ENCODE measurements around the gene OR2F1.

The OR2F1 gene

DNA sequence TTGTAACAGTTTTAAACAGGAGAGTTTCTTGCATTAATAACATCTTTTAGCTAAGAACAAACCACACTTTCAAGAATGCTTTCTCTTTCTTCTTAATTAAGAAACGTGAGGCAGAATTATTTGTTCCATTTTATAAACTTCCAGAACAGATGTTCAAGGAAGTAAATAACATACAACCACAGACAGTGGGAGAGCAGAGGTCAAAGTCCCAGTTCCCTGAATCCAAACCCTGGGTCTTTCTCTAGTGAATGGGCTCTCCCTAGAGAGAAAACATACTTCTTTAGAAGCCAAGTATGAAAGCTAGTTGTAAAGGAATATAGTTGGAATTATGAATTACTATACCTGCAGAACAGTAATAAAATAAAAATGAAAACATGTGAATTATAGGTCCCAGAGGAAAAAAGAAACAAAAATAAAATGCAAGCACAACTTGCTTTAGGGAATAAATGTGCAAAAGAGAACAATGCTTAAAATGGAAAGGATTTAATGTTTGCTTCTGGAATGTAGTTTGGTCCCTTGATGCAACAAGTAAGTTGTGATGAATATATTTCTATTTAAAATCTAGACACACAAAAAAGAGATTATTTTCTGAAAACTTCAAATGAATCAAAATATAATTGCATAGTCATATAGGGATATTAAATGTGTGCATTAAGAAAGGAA, 51.5 kb downstream of the OR2F1 start:
- no peak for TF ChIP-seq SIN3A (IDR thresholded peaks at IDR 0.05; ENCODE audit: borderline replicate concordance, insufficient read depth, low read length)
- no peak for TF ChIP-seq POLR2AphosphoS5 (IDR thresholded peaks at IDR 0.05; ENCODE audit: low read depth, low read length)
- TF ChIP-seq FOXP2 (optimal IDR thresholded peaks at IDR 0.05; ENCODE audit: borderline replicate concordance, extremely low read depth, extremely low read length, insufficient read depth): no peak
- TF ChIP-seq TAF1 (IDR thresholded peaks at IDR 0.05; ENCODE audit: borderline replicate concordance, insufficient read depth, low read length): no peak
- TF ChIP-seq, protein P1, sequence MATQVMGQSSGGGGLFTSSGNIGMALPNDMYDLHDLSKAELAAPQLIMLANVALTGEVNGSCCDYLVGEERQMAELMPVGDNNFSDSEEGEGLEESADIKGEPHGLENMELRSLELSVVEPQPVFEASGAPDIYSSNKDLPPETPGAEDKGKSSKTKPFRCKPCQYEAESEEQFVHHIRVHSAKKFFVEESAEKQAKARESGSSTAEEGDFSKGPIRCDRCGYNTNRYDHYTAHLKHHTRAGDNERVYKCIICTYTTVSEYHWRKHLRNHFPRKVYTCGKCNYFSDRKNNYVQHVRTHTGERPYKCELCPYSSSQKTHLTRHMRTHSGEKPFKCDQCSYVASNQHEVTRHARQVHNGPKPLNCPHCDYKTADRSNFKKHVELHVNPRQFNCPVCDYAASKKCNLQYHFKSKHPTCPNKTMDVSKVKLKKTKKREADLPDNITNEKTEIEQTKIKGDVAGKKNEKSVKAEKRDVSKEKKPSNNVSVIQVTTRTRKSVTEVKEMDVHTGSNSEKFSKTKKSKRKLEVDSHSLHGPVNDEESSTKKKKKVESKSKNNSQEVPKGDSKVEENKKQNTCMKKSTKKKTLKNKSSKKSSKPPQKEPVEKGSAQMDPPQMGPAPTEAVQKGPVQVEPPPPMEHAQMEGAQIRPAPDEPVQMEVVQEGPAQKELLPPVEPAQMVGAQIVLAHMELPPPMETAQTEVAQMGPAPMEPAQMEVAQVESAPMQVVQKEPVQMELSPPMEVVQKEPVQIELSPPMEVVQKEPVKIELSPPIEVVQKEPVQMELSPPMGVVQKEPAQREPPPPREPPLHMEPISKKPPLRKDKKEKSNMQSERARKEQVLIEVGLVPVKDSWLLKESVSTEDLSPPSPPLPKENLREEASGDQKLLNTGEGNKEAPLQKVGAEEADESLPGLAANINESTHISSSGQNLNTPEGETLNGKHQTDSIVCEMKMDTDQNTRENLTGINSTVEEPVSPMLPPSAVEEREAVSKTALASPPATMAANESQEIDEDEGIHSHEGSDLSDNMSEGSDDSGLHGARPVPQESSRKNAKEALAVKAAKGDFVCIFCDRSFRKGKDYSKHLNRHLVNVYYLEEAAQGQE (IDR thresholded peaks at IDR 0.05; ENCODE audit: insufficient read depth in 1 of 2, low read depth in 2 of 2, low read length in 2 of 2): no peak

DNA sequence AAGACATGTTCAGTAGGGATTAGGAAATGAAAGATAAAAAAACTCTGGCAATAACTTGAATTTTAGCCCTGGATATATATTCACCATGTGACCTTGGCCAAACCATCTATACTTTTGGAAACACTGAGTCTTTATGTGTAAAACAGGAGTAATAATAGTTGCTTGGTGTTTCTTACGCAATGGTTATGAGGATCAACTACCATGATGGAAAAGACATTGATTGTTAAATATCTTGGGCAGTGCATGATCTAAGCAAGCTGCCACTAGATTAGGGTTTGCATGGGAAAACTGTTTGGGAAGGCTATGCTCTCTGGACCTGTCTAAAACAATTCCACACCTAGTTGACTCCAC, 52.0 kb downstream of the OR2F1 start:
- TF ChIP-seq POLR2AphosphoS5 (IDR thresholded peaks at IDR 0.05; ENCODE audit: low read depth, low read length): no peak
- TF ChIP-seq, protein P1 (IDR thresholded peaks at IDR 0.05; ENCODE audit: insufficient read depth in 1 of 2, low read depth in 2 of 2, low read length in 2 of 2): no peak
- no peak for TF ChIP-seq FOXP2 (optimal IDR thresholded peaks at IDR 0.05; ENCODE audit: borderline replicate concordance, extremely low read depth, extremely low read length, insufficient read depth)
- no peak for TF ChIP-seq SIN3A (IDR thresholded peaks at IDR 0.05; ENCODE audit: borderline replicate concordance, insufficient read depth, low read length)
- TF ChIP-seq TAF1 (IDR thresholded peaks at IDR 0.05; ENCODE audit: borderline replicate concordance, insufficient read depth, low read length): no peak

DNA sequence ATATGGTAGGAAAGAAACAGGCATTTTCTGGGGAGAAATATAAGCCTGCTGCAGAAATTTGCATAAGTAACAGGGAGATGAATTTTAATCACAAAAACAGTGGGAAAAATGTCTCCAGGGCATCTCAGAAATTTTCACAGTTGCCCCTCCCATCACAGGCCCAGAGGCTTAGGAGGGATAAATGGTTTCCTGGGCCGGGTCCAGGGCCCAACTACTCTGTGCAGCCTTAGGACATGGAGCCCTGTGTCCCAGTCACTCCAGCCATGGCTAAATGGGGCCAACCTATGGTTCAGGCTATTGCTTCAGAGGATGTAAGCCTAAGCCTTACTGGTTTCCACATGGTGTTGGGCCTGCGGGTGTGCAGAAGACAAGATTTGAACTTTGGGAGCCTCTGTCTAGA, 54.7 kb downstream of the OR2F1 start:
- TF ChIP-seq, protein P1 (IDR thresholded peaks at IDR 0.05; ENCODE audit: insufficient read depth in 1 of 2, low read depth in 2 of 2, low read length in 2 of 2): no peak
- TF ChIP-seq TAF1 (IDR thresholded peaks at IDR 0.05; ENCODE audit: borderline replicate concordance, insufficient read depth, low read length) (no peak), FOXP2 (optimal IDR thresholded peaks at IDR 0.05; ENCODE audit: borderline replicate concordance, extremely low read depth, extremely low read length, insufficient read depth) (no peak), POLR2AphosphoS5 (IDR thresholded peaks at IDR 0.05; ENCODE audit: low read depth, low read length) (no peak)

DNA sequence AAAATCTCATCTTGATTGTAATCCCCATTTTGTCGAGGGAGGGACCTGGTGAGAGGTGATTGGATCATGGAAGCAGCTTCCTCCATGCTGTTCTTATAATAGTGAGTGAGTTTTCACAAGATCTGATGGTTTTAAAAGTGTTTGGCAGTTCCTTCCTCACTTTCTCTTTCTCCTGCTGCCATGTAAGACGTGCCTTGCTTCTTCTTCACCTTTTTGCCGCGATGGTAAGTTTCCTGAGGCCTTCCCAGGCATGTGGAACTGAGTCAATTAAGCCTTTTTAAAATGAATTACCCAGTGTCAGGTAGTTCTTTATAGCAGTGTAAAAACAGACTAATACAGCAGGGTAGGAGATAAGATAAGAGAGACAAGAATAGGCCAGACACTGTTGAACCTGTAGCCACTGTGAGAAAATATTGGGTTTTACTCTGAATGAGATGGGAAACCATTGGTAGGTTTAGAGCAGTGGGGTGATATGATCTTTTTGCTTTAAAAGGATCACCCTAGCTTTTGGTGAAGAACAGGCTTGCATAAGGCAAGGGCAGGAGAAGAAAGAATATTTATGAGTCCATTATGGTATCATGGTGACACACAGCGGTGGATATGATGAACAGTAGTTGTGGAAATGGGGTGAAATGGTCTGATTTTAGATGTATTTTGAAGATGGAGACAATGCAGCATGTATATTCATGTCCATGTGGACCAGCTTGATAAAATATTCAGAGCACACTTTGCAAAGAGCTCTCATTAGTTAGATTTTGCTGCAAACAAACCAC, 57.0 kb downstream of the OR2F1 start:
- TF ChIP-seq SIN3A (IDR thresholded peaks at IDR 0.05; ENCODE audit: borderline replicate concordance, insufficient read depth, low read length) (no peak), FOXP2 (optimal IDR thresholded peaks at IDR 0.05; ENCODE audit: borderline replicate concordance, extremely low read depth, extremely low read length, insufficient read depth) (no peak), POLR2AphosphoS5 (IDR thresholded peaks at IDR 0.05; ENCODE audit: low read depth, low read length) (no peak)
- TF ChIP-seq, protein P1 (IDR thresholded peaks at IDR 0.05; ENCODE audit: insufficient read depth in 1 of 2, low read depth in 2 of 2, low read length in 2 of 2): no peak
